DMS79 (cell line): ENCODE results near the gene SIGLEC1.

ENCODE experiments used
- DNase-seq: peaks from one replicate; lab custom pipeline; 2025; lab: John Stamatoyannopoulos, UW

SIGLEC1 gene

GRCh38 chr20:3712279-3712873, at the start of gene SIGLEC1:
Gene SIGLEC1 (minus strand): TSS chr20:3712600. CDS start chr20:3707128, 5,472 bp downstream.
- DNase-seq = no peak

GRCh38 chr20:3760655-3761348, 48.4 kb upstream of the SIGLEC1 start:
- no peak for DNase-seq

GRCh38 chr20:3759884-3760283, 47.5 kb upstream of the SIGLEC1 start:
- DNase-seq = no peak

GRCh38 chr20:3759316-3759823, 47.0 kb upstream of the SIGLEC1 start:
- no peak for DNase-seq

- DNase-seq = no peak
Measured at GRCh38 chr20:3758566-3758965, 46.2 kb upstream of the SIGLEC1 start.

- no peak for DNase-seq
Measured at GRCh38 chr20:3757268-3757667, 44.9 kb upstream of the SIGLEC1 start.

- DNase-seq = no peak
Measured at GRCh38 chr20:3755814-3756480, 43.5 kb upstream of the SIGLEC1 start.

- DNase-seq = no peak
Measured at GRCh38 chr20:3755269-3755668, 42.9 kb upstream of the SIGLEC1 start.

- DNase-seq = no peak
Measured at GRCh38 chr20:3754276-3754630, 41.9 kb upstream of the SIGLEC1 start.

- no peak for DNase-seq
Measured at GRCh38 chr20:3753501-3754275, 41.3 kb upstream of the SIGLEC1 start.

GRCh38 chr20:3753098-3753497, 40.7 kb upstream of the SIGLEC1 start:
- DNase-seq = peak; percentile 41

- DNase-seq = no peak
Measured at GRCh38 chr20:3752386-3752759, 40.0 kb upstream of the SIGLEC1 start.

GRCh38 chr20:3751675-3752385, 39.4 kb upstream of the SIGLEC1 start:
- DNase-seq = peak; percentile 92

GRCh38 chr20:3751305-3751674, 38.9 kb upstream of the SIGLEC1 start:
- no peak for DNase-seq

- peak; percentile 24 for DNase-seq
Measured at GRCh38 chr20:3749689-3750531, 37.5 kb upstream of the SIGLEC1 start.

- DNase-seq = no peak
Measured at GRCh38 chr20:3749087-3749688, 36.8 kb upstream of the SIGLEC1 start.

- no peak for DNase-seq
Measured at GRCh38 chr20:3748073-3748472, 35.7 kb upstream of the SIGLEC1 start.

- DNase-seq = no peak
Measured at GRCh38 chr20:3747471-3747870, 35.1 kb upstream of the SIGLEC1 start.

- DNase-seq = no peak
Measured at GRCh38 chr20:3745686-3746173, 33.3 kb upstream of the SIGLEC1 start.
